ENCODE measurements around the gene TRIM8.

TRIM8 gene

GRCh38 chr10:102632394-102633111 lies 11.7 kb upstream of the TRIM8 start:
- DNase-seq (ENCODE audit: low read depth in 2 of 2, low spot score in 1 of 2): no peak

DNA sequence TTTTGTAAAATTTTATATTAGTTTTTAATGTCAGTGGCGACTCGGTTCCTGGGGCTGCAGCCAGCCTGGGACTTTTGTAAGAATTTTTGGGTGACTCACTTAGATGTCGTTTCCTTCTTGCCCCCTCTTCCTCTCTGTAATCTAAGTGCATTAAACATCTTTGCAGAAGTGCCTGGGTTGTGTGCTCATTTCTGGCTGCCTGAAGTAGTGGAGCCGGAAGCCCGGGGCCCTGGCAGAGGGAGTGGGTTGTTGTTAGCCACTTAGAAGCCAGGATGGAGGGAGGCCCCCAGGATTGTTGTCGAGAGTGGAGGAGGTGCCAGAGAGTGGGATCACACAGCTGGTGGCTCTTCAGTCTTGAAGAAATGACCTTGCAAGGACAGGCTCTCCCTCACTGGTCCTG lies 11.0 kb upstream of the TRIM8 start:
- DNase-seq (ENCODE audit: low read depth in 2 of 2, low spot score in 1 of 2): no peak

GRCh38 chr10:102633848-102634247 lies 10.4 kb upstream of the TRIM8 start:
- no peak for DNase-seq (ENCODE audit: low read depth in 2 of 2, low spot score in 1 of 2)

- DNase-seq (ENCODE audit: low read depth in 2 of 2, low spot score in 1 of 2): no peak
These were observed 9.6 kb upstream of the TRIM8 start for GRCh38 chr10:102634686-102635085.

DNA sequence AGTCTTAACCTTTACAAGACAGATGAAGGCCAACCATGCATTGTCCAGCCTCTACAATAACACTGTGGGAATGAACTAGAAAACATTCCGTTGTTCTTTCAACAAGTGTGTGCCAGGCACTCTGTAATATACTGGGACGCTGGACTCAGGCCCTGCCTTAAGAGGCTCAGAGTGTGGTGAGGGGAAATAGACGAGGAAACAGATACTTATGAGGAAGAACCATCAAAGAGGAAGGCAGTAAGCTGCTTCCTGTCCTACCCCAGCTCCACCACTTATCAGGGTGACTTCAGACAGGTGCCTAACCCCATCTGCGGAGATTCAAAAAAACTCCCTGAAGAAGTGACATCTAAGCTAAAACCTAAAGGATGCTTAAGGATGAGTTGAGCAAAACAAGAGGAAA lies 8.9 kb upstream of the TRIM8 start:
- no peak for DNase-seq (ENCODE audit: low read depth in 2 of 2, low spot score in 1 of 2)

DNA sequence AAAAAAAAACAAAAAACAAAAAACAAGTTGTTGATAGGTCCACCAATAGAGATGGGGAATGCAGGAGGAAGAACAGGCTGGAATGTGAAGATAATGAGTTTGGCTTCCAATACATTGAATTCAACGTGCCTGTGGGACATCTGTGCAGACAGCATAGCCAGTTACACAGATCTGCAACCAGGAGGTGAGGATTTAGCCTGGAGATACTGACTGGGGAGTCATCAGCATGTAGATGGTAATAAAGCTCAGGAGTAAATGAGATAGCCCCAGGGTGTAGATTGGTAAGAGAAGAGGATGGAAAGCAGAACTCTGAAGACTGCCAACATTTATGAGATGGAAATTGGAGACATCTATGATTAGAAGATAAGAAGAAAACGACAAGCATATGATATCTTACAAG lies 4.7 kb upstream of the TRIM8 start:
- no peak for DNase-seq (ENCODE audit: low read depth in 2 of 2, low spot score in 1 of 2)

DNA sequence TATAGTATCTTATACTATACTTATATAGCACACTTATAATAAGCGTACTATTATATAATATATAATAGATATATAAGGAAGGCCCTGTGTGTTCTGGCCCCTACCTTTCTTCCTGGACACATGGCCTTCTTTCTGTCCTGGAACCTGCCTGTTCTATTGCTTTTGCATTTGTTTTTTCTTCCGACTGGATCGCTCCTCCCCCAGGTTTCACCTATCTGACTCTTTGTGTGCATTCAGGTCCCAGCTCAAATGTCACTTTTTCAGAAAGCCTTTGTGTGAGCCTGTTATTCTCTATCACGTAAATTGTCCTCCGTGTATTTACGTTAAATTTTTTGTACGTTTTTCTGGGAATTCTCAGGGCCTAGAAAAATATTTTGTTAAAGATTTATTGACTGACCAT lies 2.9 kb upstream of the TRIM8 start:
- no peak for DNase-seq (ENCODE audit: low read depth in 2 of 2, low spot score in 1 of 2)

GRCh38 chr10:102641880-102642735 lies 2.2 kb upstream of the TRIM8 start:
- DNase-seq (ENCODE audit: low read depth in 2 of 2, low spot score in 1 of 2): peak; percentile 97

DNA sequence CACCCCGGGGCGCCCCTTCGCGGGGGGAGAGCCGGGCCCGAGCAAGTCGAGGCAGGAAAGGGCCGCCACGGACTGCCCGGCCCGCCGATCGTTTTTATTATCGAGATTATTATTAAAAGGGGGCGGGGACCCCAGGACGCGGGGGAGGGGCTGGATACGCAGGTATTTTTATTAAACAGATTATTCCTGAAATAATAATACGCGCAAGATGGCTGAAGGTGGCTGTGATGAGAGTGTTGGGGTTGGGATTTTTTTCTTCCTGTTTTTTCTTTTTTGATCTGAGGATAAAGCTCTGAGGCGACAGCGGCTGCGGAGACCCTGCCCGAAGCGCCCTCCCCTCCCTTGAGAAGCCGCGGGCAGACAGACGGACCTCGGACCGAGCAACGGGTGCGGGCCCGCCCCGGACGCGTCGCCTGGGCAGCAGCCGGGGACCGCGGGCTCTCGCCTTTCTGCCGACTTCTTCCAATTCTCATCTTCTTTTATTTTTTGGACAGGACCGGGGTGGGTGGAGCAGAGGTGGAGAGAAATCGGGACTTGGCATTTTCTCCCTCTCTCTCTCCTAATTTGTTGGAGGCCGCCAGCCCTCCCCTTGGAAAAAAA lies 1.4 kb upstream of the TRIM8 start:
- peak in 1 of 2 donors; percentile 26 for DNase-seq (ENCODE audit: low read depth in 2 of 2, low spot score in 1 of 2)

DNA sequence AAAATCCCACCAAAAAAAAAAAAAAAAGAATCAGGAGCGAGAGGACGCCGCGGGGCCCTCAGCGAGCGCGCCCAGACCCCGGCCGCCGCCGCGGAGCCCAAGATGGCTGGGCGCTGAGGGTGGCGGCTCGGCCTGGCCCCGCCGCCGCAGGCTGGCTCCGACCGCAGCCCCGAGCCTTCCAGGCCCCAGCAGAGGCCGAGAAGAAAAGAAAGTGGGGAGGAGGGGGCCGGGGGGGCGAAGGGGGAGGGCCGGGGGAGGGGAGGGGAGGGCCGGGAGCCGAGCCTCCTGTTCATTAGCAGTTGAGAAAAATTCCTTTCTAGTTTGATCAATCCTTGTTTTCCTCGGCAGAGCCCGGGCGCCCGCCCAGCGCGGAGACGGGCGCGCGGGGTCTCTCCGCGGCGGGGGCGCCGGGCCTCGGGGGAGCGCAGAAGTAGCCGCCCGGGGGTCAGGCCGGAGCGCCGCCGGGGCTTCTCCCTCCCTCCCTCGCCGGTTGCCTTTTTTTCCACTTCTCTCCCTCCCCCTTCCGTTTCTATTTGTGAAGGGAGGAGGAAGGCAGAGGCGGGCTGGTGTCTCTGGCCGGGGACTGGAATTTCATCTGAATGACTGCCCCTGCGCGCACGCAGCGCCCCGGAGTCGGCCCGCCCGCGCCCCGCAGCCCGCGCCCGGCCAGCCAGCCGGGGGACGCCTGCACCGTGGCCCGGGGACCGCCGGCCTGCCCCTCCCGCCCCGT lies 778 bp upstream of the TRIM8 start:
- DNase-seq (ENCODE audit: low read depth in 2 of 2, low spot score in 1 of 2): no peak

- peak; percentile 39 to 61 for DNase-seq (ENCODE audit: low read depth in 2 of 2, low spot score in 1 of 2)
These were observed 538 bp downstream of the TRIM8 start for GRCh38 chr10:102644646-102645387.

- no peak for DNase-seq (ENCODE audit: low read depth in 2 of 2, low spot score in 1 of 2)
These were observed 1.1 kb downstream of the TRIM8 start for GRCh38 chr10:102645388-102645740.

- peak; percentile 36 to 46 for DNase-seq (ENCODE audit: low read depth in 2 of 2, low spot score in 1 of 2)
These were observed 1.7 kb downstream of the TRIM8 start for GRCh38 chr10:102645741-102646609.

GRCh38 chr10:102646610-102647442 lies 2.5 kb downstream of the TRIM8 start:
- DNase-seq (ENCODE audit: low read depth in 2 of 2, low spot score in 1 of 2): no peak

- no peak for DNase-seq (ENCODE audit: low read depth in 2 of 2, low spot score in 1 of 2)
These were observed 3.4 kb downstream of the TRIM8 start for GRCh38 chr10:102647443-102648268.

GRCh38 chr10:102648269-102648888 lies 4.1 kb downstream of the TRIM8 start:
- no peak for DNase-seq (ENCODE audit: low read depth in 2 of 2, low spot score in 1 of 2)

GRCh38 chr10:102648889-102649796 lies 4.9 kb downstream of the TRIM8 start:
- no peak for DNase-seq (ENCODE audit: low read depth in 2 of 2, low spot score in 1 of 2)
